Astrocyte (in vitro differentiated cells and primary cell): Measurements from ENCODE around the gene HEMK1. TPM values are rescaled to one million over a fixed set of nuclear protein-coding genes. Genes with fewer than 3 reads are reported as not detected.

Source experiments
- DNase-seq: peaks from one replicate; pipeline ENCODE4 v3.0.0-alpha.2; 2010; ENCODE audit warnings: low read depth
- FAIRE-seq: peaks from 2 replicates; lab custom pipeline; 2011; peaks lifted over from hg19 to GRCh38; lab: Jason Lieb, UNC
- H2AFZ ChIP-seq: 2 replicates; pipeline ENCODE4 v1.6.0; 2012; ENCODE audit warnings: low read depth, low read length, inconsistent platforms
- H3K27ac ChIP-seq: 2 replicates; pipeline ENCODE4 v1.5.1; 2011; ENCODE audit warnings: low read depth, low read length, inconsistent platforms
- H3K27me3 ChIP-seq: 2 replicates; pipeline ENCODE4 v1.6.0; 2011; ENCODE audit warnings: low read length, inconsistent platforms; ENCODE audit not compliant: insufficient read depth
- H3K36me3 ChIP-seq: 2 replicates; pipeline ENCODE4 v1.5.1; 2011; ENCODE audit warnings: low read length, inconsistent platforms; ENCODE audit not compliant: insufficient read depth
- H3K4me1 ChIP-seq: 2 replicates; pipeline ENCODE4 v1.5.1; 2011; ENCODE audit warnings: low read length, inconsistent platforms; ENCODE audit not compliant: insufficient read depth
- H3K4me2 ChIP-seq: 2 replicates; pipeline ENCODE4 v1.6.0; 2012; ENCODE audit warnings: low read length, inconsistent platforms
- H3K4me3 ChIP-seq: 2 replicates; pipeline ENCODE4 v1.5.1; 2011; ENCODE audit warnings: low read depth, mild to moderate bottlenecking, low read length, inconsistent platforms; ENCODE audit not compliant: insufficient read depth
- H3K79me2 ChIP-seq: 2 replicates; pipeline ENCODE4 v1.6.0; 2012; ENCODE audit warnings: mild to moderate bottlenecking, low read length, inconsistent platforms; ENCODE audit not compliant: insufficient read depth
- H3K9ac ChIP-seq: 2 replicates; pipeline ENCODE4 v1.6.0; 2012; ENCODE audit warnings: mild to moderate bottlenecking, low read length, inconsistent platforms
- H3K9me3 ChIP-seq: 2 replicates; pipeline ENCODE4 v1.5.1; 2012; ENCODE audit warnings: low read depth, mild to moderate bottlenecking, low read length, inconsistent platforms; ENCODE audit not compliant: insufficient read depth
- H4K20me1 ChIP-seq: 2 replicates; pipeline ENCODE4 v1.6.0; 2012; ENCODE audit warnings: low read length, inconsistent platforms; ENCODE audit not compliant: insufficient read depth
- H3K27ac Mint-ChIP-seq: one replicate; pipeline ENCODE4 v1.8.0; 2021; ENCODE audit warnings: mild to moderate bottlenecking, mixed read lengths; ENCODE audit not compliant: unreplicated experiment
- H3K27me3 Mint-ChIP-seq: one replicate; pipeline ENCODE4 v1.8.0; 2021; ENCODE audit warnings: low read depth, mixed read lengths; ENCODE audit not compliant: unreplicated experiment
- H3K36me3 Mint-ChIP-seq: one replicate; pipeline ENCODE4 v1.8.0; 2021; ENCODE audit warnings: low read depth, mixed read lengths; ENCODE audit not compliant: unreplicated experiment
- H3K4me1 Mint-ChIP-seq: one replicate; pipeline ENCODE4 v1.8.0; 2021; ENCODE audit warnings: low read depth, mixed read lengths; ENCODE audit not compliant: unreplicated experiment
- H3K4me3 Mint-ChIP-seq: one replicate; pipeline ENCODE4 v1.8.0; 2021; ENCODE audit warnings: mild to moderate bottlenecking, moderate library complexity, mixed read lengths; ENCODE audit not compliant: unreplicated experiment
- H3K9me3 Mint-ChIP-seq: one replicate; pipeline ENCODE4 v1.8.0; 2021; ENCODE audit warnings: mild to moderate bottlenecking, mixed read lengths; ENCODE audit not compliant: unreplicated experiment
- CTCF ChIP-seq: IDR thresholded peaks from 2 replicates; pipeline ENCODE4 v1.5.1; 2011; ENCODE audit warnings: low read depth, mild to moderate bottlenecking, inconsistent platforms, low read length, moderate library complexity; ENCODE audit not compliant: insufficient read depth
- EZH2 ChIP-seq: IDR thresholded peaks from 2 replicates; pipeline ENCODE4 v1.6.1; 2012; ENCODE audit warnings: mild to moderate bottlenecking, low read length, inconsistent platforms; ENCODE audit not compliant: insufficient read depth
- total RNA-seq: library from RNA; stranded (reverse); gene quantifications from 2 replicates; pipeline ENCODE4 v1.2.1, GENCODE V29; 2021

Gene HEMK1
- total RNA-seq, 1 donor from 2014 or later, result 13.6 TPM

GRCh38 chr3:50594253-50594785, 25.0 kb downstream of the HEMK1 start:
- no peak overlapping the region for H3K27ac ChIP-seq
- H3K4me3 Mint-ChIP-seq, result no peak overlapping the region
- no peak overlapping the region for H3K4me2 ChIP-seq
- no peak overlapping the region for H3K4me3 ChIP-seq
- no peaks in the 10 kb centered on the region for H3K36me3 Mint-ChIP-seq
- H3K4me1 ChIP-seq, result no peaks in the 10 kb centered on the region
- H4K20me1 ChIP-seq, result no peaks in the 10 kb centered on the region
- no peaks in the 10 kb centered on the region for H3K9me3 Mint-ChIP-seq
- no peaks in the 10 kb centered on the region for H3K9me3 ChIP-seq
- DNase-seq (no peak), FAIRE-seq (no peak)
- H3K27me3 Mint-ChIP-seq, result peaks cover 24% of the 10 kb centered on the region
- TF ChIP-seq EZH2 (no peak), CTCF (no peak)
- H3K9ac ChIP-seq, result no peak overlapping the region
- no peak overlapping the region for H3K27ac Mint-ChIP-seq
- peaks cover 3% of the 10 kb centered on the region for H3K27me3 ChIP-seq
- no peaks in the 10 kb centered on the region for H3K79me2 ChIP-seq
- H2AFZ ChIP-seq, result no peak overlapping the region
- no peaks in the 10 kb centered on the region for H3K36me3 ChIP-seq
- no peaks in the 10 kb centered on the region for H3K4me1 Mint-ChIP-seq

DNA sequence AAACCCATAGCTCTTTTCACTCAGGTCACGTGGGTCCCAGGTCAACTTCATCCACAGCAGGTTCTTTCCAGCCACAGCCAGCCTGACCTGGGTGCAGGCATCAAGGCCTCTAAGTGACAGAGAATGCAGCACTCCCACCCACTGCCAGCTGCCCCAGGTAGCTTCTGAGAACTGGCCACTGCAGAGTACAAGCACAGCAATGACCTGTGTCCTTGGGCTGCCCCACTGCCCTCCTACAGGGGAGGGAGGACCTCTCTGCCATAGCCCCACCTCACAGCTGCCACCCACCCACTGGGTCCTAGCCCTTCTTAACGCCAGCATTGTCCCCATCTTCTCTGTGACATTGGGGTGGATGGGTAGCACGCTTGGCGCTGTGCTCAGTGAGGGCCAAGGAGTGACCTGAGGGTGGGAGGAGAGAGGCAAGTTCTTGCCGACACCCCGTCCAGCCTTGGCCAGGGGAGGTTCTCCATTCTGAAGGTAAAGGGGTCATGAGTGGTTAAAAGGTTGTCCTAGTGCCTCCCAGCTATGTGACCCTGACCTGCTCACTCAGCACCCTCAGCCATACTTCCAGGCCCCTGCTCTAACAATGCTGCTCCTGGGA, 29.9 kb downstream of the HEMK1 start:
- H3K4me1 Mint-ChIP-seq, result peaks cover 13% of the 10 kb centered on the region
- no peak overlapping the region for H3K9ac ChIP-seq
- no peak for FAIRE-seq
- H3K27me3 Mint-ChIP-seq, result peaks cover 25% of the 10 kb centered on the region
- H3K9me3 Mint-ChIP-seq, result no peaks in the 10 kb centered on the region
- no peak overlapping the region for H2AFZ ChIP-seq
- H3K27me3 ChIP-seq, result no peaks in the 10 kb centered on the region
- no peaks in the 10 kb centered on the region for H3K36me3 ChIP-seq
- TF ChIP-seq CTCF (no peak), EZH2 (no peak)
- no peak overlapping the region for H3K4me3 ChIP-seq
- H3K27ac Mint-ChIP-seq, result no peak overlapping the region
- no peak overlapping the region for H3K27ac ChIP-seq
- no peak overlapping the region for H3K4me2 ChIP-seq
- no peaks in the 10 kb centered on the region for H3K36me3 Mint-ChIP-seq
- no peaks in the 10 kb centered on the region for H3K79me2 ChIP-seq
- no peaks in the 10 kb centered on the region for H3K9me3 ChIP-seq
- DNase-seq, result no peak
- H4K20me1 ChIP-seq, result no peaks in the 10 kb centered on the region
- H3K4me1 ChIP-seq, result peaks cover 18% of the 10 kb centered on the region
- H3K4me3 Mint-ChIP-seq, result no peak overlapping the region

- no peak overlapping the region for H3K4me3 ChIP-seq
- no peaks in the 10 kb centered on the region for H4K20me1 ChIP-seq
- FAIRE-seq (no peak), DNase-seq (no peak)
- H3K27ac ChIP-seq, result no peak overlapping the region
- peaks cover 25% of the 10 kb centered on the region for H3K27me3 Mint-ChIP-seq
- no peaks in the 10 kb centered on the region for H3K79me2 ChIP-seq
- H3K27ac Mint-ChIP-seq, result no peak overlapping the region
- H3K36me3 ChIP-seq, result no peaks in the 10 kb centered on the region
- no peak overlapping the region for H3K4me3 Mint-ChIP-seq
- H3K4me1 ChIP-seq, result peaks cover 18% of the 10 kb centered on the region
- H3K4me2 ChIP-seq, result no peak overlapping the region
- no peak overlapping the region for H2AFZ ChIP-seq
- H3K9me3 Mint-ChIP-seq, result no peaks in the 10 kb centered on the region
- H3K9ac ChIP-seq, result no peak overlapping the region
- no peak for TF ChIP-seq CTCF
- no peak for TF ChIP-seq EZH2
- no peaks in the 10 kb centered on the region for H3K9me3 ChIP-seq
- no peaks in the 10 kb centered on the region for H3K36me3 Mint-ChIP-seq
- H3K27me3 ChIP-seq, result no peaks in the 10 kb centered on the region
- peaks cover 13% of the 10 kb centered on the region for H3K4me1 Mint-ChIP-seq
Observed at GRCh38 chr3:50599716-50600118, 30.4 kb downstream of the HEMK1 start.
